Stimulated activated CD8-positive, alpha-beta memory T cell treated with anti-CD3 and anti-CD28 coated beads, Interleukin-12 subunit alpha, Interleukin-12 subunit beta, amount 100 ng/mL, for 1 hour (primary cell): ENCODE results near the gene EVA1A.
"Not testable (repeated sequence)": the region's sequence is repeated elsewhere in the genome, so short reads cannot be mapped to it uniquely, and the experiment has no call there.

Experiments used
- DNase-seq: peaks from one replicate; pipeline ENCODE4 v3.0.0-alpha.2; 2020; ENCODE audit warnings: low read depth

EVA1A gene

DNA sequence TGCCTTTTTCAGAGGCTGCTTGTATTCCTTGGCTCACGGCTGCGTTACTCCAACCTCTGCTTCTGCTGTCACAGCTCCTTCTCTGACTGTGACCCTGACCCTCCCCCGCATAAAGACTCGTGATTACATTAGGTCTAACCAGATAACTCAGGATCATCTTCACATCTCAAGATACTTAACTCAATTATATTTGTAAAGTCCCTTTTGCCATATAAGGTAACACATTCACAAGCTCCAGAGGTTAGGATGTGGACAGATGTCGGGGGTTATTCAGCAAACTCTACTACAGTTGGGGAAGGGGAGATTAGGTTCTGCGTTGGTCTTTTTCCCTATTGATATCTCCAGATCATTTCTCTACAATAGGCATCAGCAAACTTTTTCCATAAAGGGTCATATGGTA, 76.9 kb downstream of the EVA1A start:
- no peak for DNase-seq

DNA sequence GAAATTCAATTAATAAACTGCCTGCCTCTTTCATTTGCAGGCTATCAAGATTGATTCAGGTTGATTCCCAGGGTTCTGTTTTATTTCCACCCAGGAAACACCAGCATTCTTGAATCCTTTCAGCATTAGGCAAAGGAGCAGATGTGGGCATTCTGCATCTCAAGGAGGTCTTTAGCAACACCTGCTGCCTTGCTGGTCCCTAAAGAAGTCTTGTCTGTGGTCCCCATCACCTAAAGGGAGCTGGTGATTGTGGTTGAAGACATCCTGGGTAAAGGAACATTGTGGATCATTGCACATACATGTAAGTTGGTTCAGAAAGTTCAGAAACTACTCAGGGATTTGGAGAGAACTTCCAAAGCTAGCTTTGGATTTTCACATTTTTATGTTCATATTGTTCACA, 78.3 kb downstream of the EVA1A start:
- DNase-seq = no peak

DNA sequence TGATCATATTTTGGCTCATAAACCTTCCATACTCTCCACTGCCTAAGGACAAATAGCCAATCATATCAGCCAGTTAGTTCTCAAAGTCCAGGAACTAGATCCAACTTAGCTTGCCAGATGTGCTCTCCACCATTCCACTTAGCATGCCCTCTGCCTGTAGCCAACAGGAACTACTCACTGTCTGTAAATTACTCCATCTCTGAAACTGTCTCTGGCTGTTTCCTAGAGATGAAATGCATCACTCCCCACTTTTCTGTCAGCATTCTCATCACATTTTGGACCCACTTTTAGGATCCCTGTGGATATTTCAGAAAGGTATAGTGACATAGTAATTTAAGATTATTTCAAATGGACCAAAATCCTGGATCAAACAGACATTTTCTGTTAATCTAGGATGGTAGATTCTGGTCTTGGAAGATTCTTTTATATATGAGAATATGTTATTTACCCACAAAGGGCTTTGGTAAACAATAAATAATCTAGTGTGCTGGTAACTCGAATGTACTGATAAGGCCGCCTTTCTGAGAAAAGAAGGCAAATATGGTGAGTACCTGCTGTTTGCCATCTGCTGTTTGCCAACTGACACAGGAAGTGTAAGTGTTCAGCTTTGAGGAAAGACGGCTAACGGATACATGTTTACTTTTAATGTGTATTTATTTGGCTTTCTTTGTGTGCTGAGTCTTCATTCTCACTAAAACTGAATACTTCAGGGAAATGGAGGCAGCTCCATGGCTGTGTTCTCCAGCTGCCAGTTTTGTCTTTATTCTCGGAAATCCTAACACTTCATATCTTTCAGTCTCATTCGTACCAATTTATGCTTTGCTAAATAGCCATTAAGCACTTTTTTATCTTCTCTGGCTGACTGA, 79.5 kb downstream of the EVA1A start:
- no peak for DNase-seq

DNA sequence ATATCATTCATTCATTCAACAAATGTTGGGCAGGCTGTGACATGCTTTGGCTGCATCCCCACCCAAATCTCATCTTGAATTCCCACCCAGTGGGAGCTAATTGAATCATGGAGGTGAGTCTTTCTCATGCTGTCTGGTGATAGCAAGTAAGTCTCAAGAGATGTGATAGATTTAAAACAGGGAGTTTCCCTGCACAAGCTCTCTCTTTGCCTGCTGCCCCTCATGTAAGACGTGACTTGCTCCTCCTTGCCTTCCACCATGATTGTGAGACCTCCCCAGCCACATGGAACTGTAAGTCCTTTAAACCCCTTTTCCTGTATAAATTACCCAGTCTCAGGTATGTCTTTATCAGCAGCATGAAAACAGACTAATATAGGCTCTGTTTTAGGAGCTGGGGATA, 83.0 kb downstream of the EVA1A start:
- DNase-seq = not testable (repeated sequence)

DNA sequence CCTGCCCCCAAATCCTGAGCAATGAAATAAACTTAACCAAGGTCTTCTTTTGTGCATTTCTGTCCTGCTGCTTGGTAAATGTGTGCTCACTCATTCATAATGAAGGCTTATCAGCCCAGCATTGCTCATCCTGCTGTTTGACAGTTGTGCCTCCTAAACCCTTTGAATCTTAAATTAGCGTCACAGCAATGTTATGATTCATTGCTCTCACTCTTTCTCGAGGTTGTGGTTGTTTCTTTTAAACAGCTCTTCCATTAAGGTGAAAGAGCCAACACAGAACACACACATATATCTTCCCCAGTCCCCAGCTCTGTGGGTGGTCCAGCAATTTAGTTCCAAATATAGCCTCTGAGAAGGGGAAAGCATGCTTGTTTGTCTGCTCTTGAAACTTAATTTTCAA, 84.0 kb downstream of the EVA1A start:
- no peak for DNase-seq

DNA sequence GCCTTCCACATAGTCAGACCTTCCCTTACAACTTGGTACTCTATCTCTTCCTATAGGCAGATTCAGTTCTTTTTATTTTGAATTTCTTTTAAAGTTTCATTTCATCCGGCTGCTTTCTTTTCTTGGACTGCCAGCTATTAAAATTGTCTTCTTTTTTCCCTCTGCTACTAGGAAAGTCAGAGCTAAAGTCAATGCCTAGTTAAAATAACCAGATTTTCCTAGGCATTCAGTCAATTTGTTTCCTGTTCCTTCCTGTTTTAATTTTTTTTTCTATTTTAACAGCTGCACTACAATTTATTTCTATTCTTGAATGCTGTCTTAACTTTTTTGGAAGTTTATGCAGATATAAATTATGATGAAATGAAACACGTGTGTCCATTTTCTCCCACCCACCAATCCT, 84.8 kb downstream of the EVA1A start:
- no peak for DNase-seq

DNA sequence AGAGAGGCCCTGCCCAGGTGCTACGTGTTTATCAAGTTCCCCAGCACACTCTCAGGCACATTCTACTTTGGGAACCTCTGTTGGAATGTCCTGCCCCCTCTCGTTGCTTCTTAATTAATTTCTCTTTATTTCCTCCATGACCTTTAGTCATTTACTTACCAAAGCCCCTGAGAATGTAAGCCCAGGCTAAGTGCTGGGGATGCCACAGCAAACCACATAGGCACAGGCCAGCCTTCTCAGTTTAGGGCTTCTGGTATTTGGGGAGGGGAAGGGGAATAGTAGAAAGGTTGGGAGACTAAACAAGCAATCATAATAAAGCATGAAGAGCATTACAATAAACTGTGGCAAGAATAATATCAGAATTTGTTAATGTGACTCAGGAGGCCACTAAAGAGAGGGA, 85.7 kb downstream of the EVA1A start:
- DNase-seq = no peak

DNA sequence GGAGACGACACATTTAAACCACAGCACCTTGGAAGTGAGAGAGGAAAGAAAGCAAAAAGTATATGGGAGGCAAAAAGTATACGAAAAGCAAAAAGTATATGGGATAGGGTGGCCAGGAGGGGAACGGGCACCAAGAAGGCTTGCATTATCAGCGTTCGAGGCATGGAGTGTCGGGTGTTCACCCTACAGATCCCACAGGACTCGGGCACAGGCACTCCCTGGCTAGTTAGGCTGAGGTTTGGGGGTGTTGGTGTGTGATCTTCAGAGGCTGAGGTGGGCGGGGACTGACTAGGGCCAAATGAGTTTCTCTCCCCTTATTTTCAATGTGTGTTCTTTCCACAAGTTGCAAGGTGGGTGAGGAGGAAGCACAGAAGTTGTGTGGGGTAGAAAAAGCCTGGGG, 86.6 kb downstream of the EVA1A start:
- no peak for DNase-seq

DNA sequence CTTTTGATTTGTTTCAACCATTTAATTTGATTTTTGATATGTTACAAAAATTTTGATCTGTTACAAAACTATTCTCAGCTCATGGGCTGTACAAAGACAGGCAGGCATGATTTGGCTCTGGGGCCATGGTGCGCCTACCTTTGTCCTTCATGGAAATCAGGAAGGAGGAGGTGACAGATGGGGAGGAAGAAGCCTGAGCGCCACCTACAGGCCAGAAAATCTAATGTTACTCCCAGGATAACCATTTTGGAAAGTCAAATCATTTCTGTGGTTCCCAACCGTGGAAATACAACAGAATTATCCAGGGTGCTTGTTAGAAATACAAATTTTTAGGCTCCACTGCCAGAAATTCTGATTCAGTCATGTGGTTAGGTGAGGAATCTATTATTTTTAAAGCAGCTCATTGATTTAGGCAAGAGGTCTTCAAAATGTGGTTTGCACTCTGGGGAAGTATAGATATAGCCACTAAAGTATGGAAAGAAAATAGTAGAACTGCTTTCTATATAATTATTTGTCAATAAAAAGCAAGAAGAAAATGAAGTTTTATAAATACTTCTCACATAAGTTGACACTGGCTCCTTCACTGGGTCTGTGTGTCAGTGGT, 93.9 kb downstream of the EVA1A start:
- no peak for DNase-seq

DNA sequence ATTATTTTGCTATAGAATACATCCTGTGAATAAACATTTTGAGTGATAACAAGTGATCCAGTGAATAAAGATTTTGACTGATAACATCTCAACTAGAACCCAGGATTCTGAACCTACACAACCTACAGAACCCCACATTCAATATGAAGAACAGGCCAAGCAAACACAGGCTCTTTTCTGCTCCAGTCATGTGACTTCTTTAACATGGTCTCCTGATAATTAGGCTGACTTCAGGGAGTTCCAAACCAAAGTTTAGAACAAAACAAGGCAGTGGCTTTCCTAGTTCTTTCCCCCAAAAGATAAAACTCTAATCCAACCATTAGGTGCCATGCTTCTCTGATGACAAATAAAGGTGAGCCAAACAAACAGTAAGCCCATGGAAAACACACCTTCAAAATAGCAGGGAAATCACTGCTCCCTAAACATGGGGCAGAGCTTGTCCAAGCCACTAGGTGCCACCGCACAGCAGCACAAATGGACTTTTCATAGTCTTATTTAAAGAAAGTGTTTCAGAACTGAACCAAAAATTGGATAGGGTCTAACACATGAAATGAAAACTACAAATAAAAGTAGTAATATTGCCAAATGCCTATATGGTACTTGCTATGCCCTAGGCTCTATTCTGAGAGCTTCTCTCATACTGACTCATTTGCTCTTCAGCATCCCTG, 95.3 kb downstream of the EVA1A start:
- DNase-seq = no peak

DNA sequence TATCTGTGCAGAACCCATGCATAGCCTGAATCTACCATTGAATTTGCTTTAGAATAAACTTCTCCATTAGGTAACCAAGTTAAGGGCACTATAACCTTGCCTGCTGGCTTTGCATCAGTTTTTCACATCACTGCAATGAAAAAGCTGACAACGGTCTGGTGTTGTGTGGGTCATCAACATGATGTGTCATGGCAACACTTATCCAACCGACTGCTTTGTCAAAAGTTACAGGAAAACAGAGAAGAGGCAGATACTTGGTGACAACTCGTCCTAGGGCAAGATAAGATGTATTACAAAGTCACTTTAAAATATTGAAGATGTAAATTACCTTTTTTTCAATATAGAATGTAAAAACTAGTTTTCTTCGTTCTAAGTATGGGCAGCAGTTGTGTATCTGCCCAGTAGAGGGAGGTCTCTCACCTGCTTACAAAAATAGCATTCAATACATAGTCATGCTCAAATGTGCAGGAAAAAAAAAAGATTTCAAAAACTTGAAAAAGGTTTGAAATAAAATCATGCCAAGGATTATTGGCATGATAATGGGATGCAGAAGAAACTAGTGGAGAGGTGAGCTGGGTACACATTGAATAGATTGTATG, 96.3 kb downstream of the EVA1A start:
- DNase-seq = no peak

DNA sequence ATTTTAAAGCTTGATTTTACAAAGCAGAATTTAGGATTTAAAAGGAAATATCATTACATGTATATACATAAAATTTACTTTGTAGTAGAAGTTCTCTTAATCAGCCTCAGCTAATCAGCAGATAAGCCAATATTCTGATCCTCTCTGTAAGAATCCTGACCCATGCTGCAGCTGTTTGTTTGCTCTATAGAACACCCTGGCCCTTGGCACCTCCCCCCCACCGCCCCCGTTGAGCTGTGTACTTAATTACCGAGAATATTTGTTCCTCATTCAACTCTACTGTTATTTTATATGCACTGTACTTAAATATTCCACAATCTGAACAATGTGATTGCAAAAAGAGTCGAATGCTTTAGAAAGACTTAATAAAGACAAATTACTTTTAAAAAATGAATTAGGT, 98.0 kb downstream of the EVA1A start:
- DNase-seq = no peak

DNA sequence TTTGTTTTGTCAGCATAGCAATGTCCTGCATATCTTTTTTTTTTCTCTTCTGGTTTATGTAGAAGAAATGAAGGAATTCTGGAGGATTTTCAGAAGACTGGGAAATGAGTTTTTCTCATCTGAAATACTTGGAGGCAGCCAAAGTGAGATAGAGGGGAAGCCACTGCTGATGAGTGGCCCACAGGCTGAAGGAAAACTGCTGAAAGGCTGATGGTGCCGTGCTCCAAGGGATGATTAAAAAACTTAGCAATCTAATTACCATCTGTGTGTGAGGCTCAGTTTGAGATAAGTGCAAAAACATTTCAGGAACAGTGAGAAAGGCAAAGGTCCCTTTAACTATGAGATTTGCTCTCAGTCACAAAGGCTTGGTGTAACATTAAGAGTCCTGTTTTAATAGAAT, 98.5 kb downstream of the EVA1A start:
- no peak for DNase-seq

DNA sequence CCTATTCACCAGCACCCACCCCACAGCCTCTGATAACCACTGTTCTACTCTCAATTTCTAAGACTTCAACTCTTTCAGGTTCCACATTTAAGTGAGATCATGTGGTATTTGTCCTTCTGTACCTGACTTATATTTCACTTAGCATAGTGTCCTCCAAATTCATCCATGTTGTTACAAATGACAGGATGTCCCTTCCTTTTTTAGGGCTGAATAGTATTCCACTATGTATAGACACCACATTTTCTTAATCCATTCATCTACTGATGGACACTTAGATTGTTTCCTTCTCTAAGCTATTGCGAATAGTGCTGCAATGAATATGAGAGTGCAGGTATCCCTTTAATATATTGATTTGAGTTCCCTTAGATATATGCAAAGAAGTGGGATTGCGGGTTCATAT, 100.1 kb downstream of the EVA1A start:
- no peak for DNase-seq

DNA sequence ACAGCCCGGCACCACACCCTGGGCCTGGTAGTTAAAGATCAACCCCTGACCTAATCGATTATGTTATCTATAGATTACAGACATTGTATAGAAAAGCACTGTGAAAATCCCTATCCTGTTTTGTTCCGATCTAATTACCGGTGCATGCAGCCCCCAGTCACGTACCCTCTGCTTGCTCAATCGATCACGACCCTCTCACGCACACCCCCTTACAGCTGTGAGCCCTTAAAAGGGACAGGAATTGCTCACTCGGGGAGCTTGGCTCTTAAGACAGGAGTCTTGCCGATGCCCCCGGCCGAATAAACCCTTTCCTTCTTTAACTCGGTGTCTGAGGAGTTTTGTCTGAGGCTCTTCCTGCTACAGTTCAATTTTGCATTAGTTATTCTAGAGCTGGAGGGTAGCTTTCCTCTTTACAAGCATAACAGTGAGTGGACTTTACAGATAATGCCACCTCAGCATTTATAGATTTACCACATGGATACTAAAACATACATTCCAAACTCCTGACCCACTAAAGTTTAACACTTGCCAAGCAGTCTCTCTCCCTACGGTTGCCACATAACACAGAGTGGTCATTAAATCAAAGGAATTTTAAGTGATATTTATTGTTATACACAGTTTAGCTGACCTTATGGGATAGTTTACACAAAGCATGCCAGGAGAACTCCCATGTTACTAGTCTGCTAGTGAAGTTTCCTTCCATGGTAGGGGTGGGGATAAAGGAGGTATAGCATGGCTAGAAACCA, 101.0 kb downstream of the EVA1A start:
- DNase-seq = no peak

DNA sequence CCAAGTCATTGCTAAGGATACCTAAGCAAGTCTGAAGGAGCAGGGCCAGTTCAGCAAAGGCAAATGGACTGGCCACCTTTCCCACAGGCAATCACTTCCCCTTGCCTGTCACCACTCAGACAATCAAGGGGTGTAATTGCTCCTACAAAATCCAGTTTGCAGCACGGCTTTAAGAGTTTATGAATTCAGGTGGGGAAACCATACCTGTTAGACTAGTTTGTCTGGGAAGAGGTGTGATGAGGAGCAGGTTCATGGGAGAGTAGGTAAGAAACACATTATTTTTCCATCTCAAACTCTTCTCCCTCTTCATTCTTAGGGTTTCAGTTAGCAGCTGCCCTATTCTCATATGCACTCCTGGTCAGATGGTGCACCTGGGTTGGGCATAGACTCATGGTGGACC, 102.5 kb downstream of the EVA1A start:
- no peak for DNase-seq

DNA sequence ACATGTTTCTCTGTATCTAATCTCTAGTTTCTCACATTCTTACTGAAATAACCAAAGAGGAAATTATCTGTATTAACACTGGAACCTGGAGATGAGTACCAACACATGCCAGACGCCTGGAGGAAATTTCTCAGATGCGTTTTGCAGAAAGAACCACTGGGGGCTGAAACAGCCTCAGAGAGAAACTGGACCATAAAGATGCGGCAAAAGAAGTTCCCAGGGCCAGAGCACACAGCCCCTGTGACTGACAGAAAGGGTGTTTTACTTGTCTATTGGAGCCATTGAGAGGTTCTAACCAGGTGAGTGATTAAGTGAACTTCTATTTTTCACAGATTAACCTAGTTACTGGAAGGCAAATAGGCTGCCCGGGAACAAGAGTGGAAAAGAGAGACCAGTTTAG, 103.9 kb downstream of the EVA1A start:
- no peak for DNase-seq

DNA sequence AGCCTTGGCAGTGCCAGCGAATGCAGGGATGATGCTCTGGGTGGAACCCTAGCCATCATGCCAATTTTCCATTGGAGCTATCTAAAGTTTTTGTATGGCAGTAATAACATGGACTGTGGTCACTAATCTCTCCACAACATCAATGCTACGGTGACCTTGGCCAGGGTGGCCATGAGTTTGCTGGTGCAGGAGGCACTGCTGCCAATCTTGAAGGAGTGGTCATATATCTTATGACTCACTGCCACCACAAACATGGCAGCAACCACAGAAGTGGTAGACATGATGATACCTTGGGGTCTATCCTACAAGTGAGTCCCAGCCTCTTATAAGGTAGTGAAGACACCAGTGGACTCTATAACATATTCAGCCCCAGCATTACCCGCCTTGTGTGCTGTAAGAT, 104.6 kb downstream of the EVA1A start:
- DNase-seq = no peak

DNA sequence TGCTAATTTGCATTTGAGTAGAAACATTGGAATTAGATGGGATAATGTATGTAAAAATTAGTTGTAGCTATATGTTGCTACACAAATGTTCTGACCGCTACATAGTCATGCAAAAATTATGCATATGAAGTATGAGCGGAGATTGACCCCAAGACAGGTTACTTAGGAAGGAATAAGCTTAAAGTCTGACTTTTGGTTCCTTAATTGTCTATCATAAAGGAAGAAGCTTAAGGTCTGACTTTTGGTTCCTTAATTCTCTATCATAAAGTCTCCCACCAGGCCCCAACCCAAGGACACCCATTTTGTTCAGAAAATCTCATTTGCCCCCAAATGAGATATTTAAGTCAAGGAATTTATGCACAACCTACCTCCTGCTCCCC, 106.5 kb downstream of the EVA1A start:
- no peak for DNase-seq

DNA sequence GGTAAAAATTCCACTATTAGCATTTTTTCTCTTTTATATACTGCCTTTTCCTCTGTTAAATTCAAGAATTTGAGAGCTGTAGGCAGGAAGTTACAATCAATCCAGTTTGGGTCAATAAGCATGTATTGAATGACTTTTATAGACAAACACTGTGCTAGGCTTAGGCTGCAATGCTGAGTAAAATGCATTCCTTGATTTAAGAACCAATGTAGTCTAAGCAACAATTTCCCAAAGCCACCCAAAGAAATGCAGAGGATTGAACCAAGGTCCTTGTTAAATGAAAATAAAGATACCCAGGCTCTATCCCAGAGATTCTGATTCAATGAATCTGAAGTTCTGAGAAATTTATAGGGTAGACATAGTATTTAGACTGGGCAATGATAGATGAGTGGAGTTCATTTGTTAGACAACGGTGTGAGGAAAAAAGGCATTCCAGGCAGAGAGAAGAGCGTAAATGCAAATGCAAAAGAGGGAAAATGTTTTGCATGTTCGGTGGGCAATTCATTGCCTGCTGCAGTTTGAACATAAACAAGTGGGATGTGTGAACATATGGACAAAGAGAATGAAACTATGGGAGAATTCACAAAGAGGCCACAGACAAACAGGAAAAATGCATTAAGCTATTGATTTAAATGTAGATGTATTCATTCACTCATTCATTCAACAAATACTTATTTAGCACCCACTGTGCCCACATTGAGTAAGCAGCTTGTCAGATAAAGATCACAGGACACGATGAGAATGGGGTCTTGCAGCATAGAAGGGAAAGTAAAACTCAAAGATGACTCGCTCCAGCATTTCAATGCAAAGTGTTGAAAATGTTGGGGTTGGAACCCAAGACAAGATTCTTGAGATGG, 107.1 kb downstream of the EVA1A start:
- no peak for DNase-seq

DNA sequence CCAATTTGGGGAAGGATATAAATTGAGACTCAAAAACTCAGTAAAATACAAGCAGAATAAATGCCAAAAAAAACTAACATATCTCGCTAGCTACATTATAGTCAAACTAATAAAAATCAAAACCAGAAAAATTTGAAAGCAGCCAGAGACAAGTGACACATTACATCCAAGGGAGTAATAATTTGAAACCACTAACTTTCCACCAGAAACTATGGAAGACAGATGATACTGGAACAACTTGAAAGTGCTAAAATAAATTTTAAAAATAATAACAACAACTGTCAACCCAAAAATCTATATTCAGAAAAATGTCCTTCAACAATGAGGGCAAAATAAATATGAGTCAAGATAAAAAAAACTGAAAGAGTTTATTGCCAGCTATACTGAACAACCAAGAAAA, 110.7 kb downstream of the EVA1A start:
- no peak for DNase-seq
